ENCODE measurements around the gene MSH5. TPM values are rescaled to one million over a fixed set of nuclear protein-coding genes. Genes with fewer than 3 reads are reported as not detected.

Gene MSH5
- total and polyA plus RNA-seq, 9 of the 15 experiments (the other 6 are each of a cell fraction or from before 2014, with no cell fraction given): 12.5 to 104 (median 46.6) TPM

DNA sequence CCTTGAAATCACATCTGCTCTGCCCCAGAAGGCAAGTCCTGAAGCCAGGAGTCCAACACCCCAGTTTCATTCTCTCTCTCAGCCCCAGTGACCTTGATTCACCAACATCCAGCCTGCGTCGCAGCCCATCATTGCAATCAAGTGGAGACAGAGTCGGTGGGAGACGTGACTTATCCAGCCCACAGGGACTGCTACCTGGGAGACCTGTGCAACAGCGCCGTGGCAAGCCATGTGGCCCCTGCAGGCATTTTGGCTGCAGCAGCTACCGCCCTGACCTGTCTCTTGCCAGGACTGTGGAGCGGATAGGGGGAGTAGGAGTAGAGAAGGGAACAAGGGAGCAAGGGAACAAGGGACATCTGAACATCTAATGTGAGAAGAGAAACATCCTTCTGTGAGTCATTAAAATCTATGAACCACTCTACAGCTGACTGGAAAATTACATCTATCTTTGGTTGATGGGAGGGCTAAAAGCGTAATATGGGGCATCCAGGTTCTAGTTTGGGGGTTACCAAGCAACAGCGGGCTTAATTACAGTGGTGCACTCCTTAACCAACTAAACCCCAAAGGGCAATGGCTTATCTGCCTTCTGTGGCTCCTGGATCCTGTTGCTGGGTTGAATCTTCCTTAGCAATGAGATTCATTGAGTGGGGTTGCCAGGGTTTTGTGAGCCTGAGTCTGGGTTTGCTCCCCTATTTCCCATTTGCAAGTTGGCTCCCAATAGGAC lies 22.1 kb upstream of the MSH5 start (continued):
- TF ChIP-seq, protein P1, sequence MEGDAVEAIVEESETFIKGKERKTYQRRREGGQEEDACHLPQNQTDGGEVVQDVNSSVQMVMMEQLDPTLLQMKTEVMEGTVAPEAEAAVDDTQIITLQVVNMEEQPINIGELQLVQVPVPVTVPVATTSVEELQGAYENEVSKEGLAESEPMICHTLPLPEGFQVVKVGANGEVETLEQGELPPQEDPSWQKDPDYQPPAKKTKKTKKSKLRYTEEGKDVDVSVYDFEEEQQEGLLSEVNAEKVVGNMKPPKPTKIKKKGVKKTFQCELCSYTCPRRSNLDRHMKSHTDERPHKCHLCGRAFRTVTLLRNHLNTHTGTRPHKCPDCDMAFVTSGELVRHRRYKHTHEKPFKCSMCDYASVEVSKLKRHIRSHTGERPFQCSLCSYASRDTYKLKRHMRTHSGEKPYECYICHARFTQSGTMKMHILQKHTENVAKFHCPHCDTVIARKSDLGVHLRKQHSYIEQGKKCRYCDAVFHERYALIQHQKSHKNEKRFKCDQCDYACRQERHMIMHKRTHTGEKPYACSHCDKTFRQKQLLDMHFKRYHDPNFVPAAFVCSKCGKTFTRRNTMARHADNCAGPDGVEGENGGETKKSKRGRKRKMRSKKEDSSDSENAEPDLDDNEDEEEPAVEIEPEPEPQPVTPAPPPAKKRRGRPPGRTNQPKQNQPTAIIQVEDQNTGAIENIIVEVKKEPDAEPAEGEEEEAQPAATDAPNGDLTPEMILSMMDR (IDR thresholded peaks at IDR 0.05 in 2 of 3, conservative IDR thresholded peaks at IDR 0.05 in 1 of 3; ENCODE audit: insufficient read depth in 2 of 3, low read depth in 1 of 3, low read length in 3 of 3): peak; percentile 81 to 93 (median 90)
- TF ChIP-seq RB1 (IDR thresholded peaks at IDR 0.05; ENCODE audit: low read depth): peak; percentile 25
- TF ChIP-seq, protein P2, sequence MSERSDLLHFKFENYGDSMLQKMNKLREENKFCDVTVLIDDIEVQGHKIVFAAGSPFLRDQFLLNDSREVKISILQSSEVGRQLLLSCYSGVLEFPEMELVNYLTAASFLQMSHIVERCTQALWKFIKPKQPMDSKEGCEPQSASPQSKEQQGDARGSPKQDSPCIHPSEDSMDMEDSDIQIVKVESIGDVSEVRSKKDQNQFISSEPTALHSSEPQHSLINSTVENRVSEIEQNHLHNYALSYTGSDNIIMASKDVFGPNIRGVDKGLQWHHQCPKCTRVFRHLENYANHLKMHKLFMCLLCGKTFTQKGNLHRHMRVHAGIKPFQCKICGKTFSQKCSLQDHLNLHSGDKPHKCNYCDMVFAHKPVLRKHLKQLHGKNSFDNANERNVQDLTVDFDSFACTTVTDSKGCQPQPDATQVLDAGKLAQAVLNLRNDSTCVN (CRISPR knock-in tag; IDR thresholded peaks at IDR 0.05): no peak
- TF ChIP-seq, protein P3, sequence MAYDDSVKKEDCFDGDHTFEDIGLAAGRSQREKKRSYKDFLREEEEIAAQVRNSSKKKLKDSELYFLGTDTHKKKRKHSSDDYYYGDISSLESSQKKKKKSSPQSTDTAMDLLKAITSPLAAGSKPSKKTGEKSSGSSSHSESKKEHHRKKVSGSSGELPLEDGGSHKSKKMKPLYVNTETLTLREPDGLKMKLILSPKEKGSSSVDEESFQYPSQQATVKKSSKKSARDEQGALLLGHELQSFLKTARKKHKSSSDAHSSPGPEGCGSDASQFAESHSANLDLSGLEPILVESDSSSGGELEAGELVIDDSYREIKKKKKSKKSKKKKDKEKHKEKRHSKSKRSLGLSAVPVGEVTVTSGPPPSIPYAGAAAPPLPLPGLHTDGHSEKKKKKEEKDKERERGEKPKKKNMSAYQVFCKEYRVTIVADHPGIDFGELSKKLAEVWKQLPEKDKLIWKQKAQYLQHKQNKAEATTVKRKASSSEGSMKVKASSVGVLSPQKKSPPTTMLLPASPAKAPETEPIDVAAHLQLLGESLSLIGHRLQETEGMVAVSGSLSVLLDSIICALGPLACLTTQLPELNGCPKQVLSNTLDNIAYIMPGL (CRISPR knock-in tag; IDR thresholded peaks at IDR 0.05): 0 out of 2 replicates have a peak, but pooled peaks have one; percentile 37
- TF ChIP-seq, protein P4, sequence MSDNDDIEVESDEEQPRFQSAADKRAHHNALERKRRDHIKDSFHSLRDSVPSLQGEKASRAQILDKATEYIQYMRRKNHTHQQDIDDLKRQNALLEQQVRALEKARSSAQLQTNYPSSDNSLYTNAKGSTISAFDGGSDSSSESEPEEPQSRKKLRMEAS (CRISPR knock-in tag; IDR thresholded peaks at IDR 0.05): peak; percentile 73
- TF ChIP-seq, protein P5, sequence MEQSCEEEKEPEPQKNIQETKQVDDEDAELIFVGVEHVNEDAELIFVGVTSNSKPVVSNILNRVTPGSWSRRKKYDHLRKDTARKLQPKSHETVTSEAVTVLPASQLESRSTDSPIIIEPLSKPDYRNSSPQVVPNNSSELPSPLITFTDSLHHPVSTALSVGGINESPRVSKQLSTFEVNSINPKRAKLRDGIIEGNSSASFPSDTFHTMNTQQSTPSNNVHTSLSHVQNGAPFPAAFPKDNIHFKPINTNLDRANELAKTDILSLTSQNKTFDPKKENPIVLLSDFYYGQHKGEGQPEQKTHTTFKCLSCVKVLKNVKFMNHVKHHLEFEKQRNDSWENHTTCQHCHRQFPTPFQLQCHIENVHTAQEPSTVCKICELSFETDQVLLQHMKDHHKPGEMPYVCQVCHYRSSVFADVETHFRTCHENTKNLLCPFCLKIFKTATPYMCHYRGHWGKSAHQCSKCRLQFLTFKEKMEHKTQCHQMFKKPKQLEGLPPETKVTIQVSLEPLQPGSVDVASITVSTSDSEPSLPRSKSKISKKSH (CRISPR knock-in tag; IDR thresholded peaks at IDR 0.05): no peak
- TF ChIP-seq RBBP5 (IDR thresholded peaks at IDR 0.05; ENCODE audit: borderline replicate concordance, insufficient read depth, low read length, poor library complexity, severe bottlenecking): no peak
- peak; percentile 93 for TF ChIP-seq SMARCC2 (IDR thresholded peaks at IDR 0.05; ENCODE audit: low read depth)
- TF ChIP-seq MCM2 (IDR thresholded peaks at IDR 0.05; ENCODE audit: low read depth): no peak
- TF ChIP-seq, protein P6, sequence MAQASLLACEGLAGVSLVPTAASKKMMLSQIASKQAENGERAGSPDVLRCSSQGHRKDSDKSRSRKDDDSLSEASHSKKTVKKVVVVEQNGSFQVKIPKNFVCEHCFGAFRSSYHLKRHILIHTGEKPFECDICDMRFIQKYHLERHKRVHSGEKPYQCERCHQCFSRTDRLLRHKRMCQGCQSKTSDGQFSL (CRISPR knock-in tag; IDR thresholded peaks at IDR 0.05): peak; percentile 35; the same call in 1 of the 2 replicates
- TF ChIP-seq, protein P6 (tag; IDR thresholded peaks at IDR 0.05): no peak
- TF ChIP-seq ZSCAN29 (IDR thresholded peaks at IDR 0.05): no peak
